GM12878 (cell line): Measurements from ENCODE around the gene POU2F1. TPM values are rescaled to one million over a fixed set of nuclear protein-coding genes. Genes with fewer than 3 reads are reported as not detected.

Experiments used
- BRCA1 ChIP-seq: IDR thresholded peaks from 2 replicates; pipeline ENCODE4 v1.6.1; 2011; ENCODE audit warnings: low read depth, low read length, improper control_type of control experiment
- CBX3 ChIP-seq: fragments of 200-600 bp; sonication (generic); IDR thresholded peaks from 2 replicates; pipeline ENCODE4 v1.6.1; 2016; ENCODE audit warnings: low read depth, borderline replicate concordance
- CHD2 ChIP-seq: IDR thresholded peaks from 2 replicates; pipeline ENCODE4 v1.6.1; 2011; ENCODE audit warnings: low read depth, low read length, improper control_type of control experiment, borderline replicate concordance
- CREM ChIP-seq: IDR thresholded peaks from 2 replicates; pipeline ENCODE4 v1.6.1; 2014; ENCODE audit warnings: antibody characterized with exemption, low read depth
- ETV6 ChIP-seq, 2 experiments: fragments of 450-650 bp in 1 of 2; IDR thresholded peaks in 1 of 2; conservative IDR thresholded peaks in 1 of 2; 2 replicates each; pipeline ENCODE4 v1.6.1; 2014; ENCODE audit warnings: antibody characterized with exemption in 1 of 2, borderline replicate concordance in 1 of 2, low read depth in 1 of 2, mild to moderate bottlenecking in 1 of 2, moderate library complexity in 1 of 2
- HDGF ChIP-seq: fragments of 450-650 bp; IDR thresholded peaks from 2 replicates; pipeline ENCODE4 v1.6.1; 2016; ENCODE audit warnings: antibody characterized with exemption
- JUNB ChIP-seq: IDR thresholded peaks from 2 replicates; pipeline ENCODE4 v1.6.1; 2016; ENCODE audit warnings: antibody characterized with exemption, mild to moderate bottlenecking
- MEF2B ChIP-seq: fragments of 450-650 bp; IDR thresholded peaks from 2 replicates; pipeline ENCODE4 v1.6.1; 2018; ENCODE audit warnings: mild to moderate bottlenecking, moderate library complexity; ENCODE audit not compliant: partially characterized antibody, poor library complexity, severe bottlenecking
- NFYA ChIP-seq: IDR thresholded peaks from 2 replicates; pipeline ENCODE4 v1.6.1; 2011; ENCODE audit warnings: low read depth, mild to moderate bottlenecking, low read length, improper control_type of control experiment, borderline replicate concordance
- SMARCA5 ChIP-seq: fragments of 450-650 bp; IDR thresholded peaks from 2 replicates; pipeline ENCODE4 v1.6.1; 2017; ENCODE audit warnings: mild to moderate bottlenecking
- SREBF1 ChIP-seq: IDR thresholded peaks from 2 replicates; pipeline ENCODE4 v1.6.1; 2012; ENCODE audit warnings: mild to moderate bottlenecking, low read length
- SREBF2 ChIP-seq: IDR thresholded peaks from 2 replicates; pipeline ENCODE4 v1.6.1; 2012; ENCODE audit warnings: mild to moderate bottlenecking, low read length
- SUPT20H ChIP-seq: IDR thresholded peaks from 2 replicates; pipeline ENCODE4 v1.6.1; 2011; ENCODE audit warnings: low read depth, mild to moderate bottlenecking, low read length, moderate library complexity, borderline replicate concordance; ENCODE audit not compliant: control insufficient read depth
- SUZ12 ChIP-seq: fragments of 200-600 bp; sonication (generic); IDR thresholded peaks from one replicate; pipeline ENCODE4 v1.6.1; 2018; ENCODE audit warnings: antibody characterized with exemption, mild to moderate bottlenecking; ENCODE audit not compliant: unreplicated experiment
- ZNF207 ChIP-seq: fragments of 450-650 bp; IDR thresholded peaks from 2 replicates; pipeline ENCODE4 v1.6.1; 2014; ENCODE audit warnings: antibody characterized with exemption, mild to moderate bottlenecking, borderline replicate concordance
- ZNF384 ChIP-seq: IDR thresholded peaks from 2 replicates; pipeline ENCODE4 v1.6.1; 2012; ENCODE audit warnings: low read depth, mild to moderate bottlenecking, low read length, improper control_type of control experiment, borderline replicate concordance
- polyA plus RNA-seq, 11 experiments: library from polyadenylated mRNA; depleted of rRNA in 4 of 11; unstranded in 6 of 11; stranded (reverse) in 5 of 11; fragments of >200 nt; fragmentation: Nextera tagmentation in 4 of 11; fragmentation: Illumina TruSeq in 1 of 11; extraction: Ambion mirVana in 4 of 11; extraction: Trizol in 1 of 11; gene quantifications; 1 replicate in 1 of 11; 2 replicates in 10 of 11; pipeline versions ENCODE4 v1.2.1 to v1.2.3, GENCODE V29; 2011 to 2016; ENCODE audit warnings: inconsistent platforms in 2 of 11, missing spikeins in 2 of 11, low read depth in 1 of 11
- total RNA-seq, 4 experiments: library from RNA; depleted of rRNA in 3 of 4; stranded (reverse); fragments of >200 nt in 3 of 4; fragmentation: Illumina TruSeq in 1 of 4; extraction: Trizol in 1 of 4; gene quantifications; 2 replicates each; pipeline versions ENCODE4 v1.2.1 to v1.2.3, GENCODE V29; 2013 to 2021
- TF ChIP-seq, protein P1 (sequence below): fragments of 450-650 bp; IDR thresholded peaks from 2 replicates; pipeline ENCODE4 v1.6.1; 2018; ENCODE audit warnings: borderline replicate concordance, mild to moderate bottlenecking; ENCODE audit not compliant: partially characterized antibody
- TF ChIP-seq, protein P2 (sequence below): fragments of 450-650 bp; IDR thresholded peaks from 2 replicates; pipeline ENCODE4 v1.6.1; 2017; ENCODE audit warnings: mild to moderate bottlenecking, low read depth, inconsistent platforms; ENCODE audit not compliant: poor library complexity, severe bottlenecking
- TF ChIP-seq, protein P3 (sequence below): fragments of 450-650 bp; IDR thresholded peaks from 2 replicates; pipeline ENCODE4 v1.6.1; 2016; ENCODE audit warnings: mild to moderate bottlenecking, moderate library complexity, borderline replicate concordance
- TF ChIP-seq, protein P4 (sequence below): IDR thresholded peaks from 2 replicates; pipeline ENCODE4 v1.6.1; 2011; ENCODE audit warnings: low read depth, mild to moderate bottlenecking, low read length, moderate library complexity, borderline replicate concordance; ENCODE audit errors: extremely low read depth

The POU2F1 gene
- total and polyA plus RNA-seq, 10 of the 15 experiments (the other 5 are each of a cell fraction or from before 2014, with no cell fraction given) = 2.5 to 21.7 (median 12.5) TPM

DNA sequence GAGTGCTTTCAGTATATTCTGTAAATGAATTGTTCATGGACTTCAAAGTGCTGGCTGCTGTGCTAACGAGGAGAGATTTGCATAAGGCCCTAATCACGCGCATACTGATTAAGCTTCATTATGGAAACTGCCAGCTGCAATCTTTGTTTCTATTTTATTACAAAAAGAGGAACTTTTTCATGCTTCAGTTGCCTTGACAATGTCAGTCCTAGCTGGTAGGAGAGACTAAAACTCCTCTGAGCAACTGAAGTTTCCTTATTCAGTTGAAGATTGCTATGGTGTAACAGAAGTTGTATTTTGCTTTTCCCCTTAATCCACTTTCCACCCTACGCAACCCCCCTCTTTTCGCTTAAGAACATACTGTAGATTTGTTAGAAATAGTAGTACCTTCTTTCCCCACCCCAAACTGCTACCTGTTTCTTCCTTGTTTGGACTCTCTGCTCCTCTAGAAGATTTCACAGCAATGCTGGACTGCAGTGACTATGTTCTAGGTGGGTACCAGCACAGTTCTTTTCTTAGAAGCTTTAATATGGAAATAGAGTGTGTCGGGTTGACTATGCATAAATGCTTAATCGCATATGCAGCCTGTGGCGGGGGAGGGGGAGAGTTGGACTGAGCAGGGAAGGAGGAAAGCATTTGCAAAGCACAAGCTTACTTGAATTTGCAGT is 108.3 kb downstream of the POU2F1 start (continued):
- TF ChIP-seq CREM (no peak), SUPT20H (no peak), BRCA1 (no peak), ETV6 (conservative IDR thresholded peaks at IDR 0.05 in 1 of 2, IDR thresholded peaks at IDR 0.05 in 1 of 2; ENCODE audit: borderline replicate concordance in 1 of 2, low read depth in 1 of 2) (no peak), MEF2B (peak; percentile 20), CHD2 (no peak; the same call in 1 of the 2 replicates), NFYA (no peak), HDGF (no peak), SMARCA5 (no peak), CBX3 (no peak), SREBF1 (no peak), ZNF207 (no peak), SUZ12 (no peak), JUNB (no peak), SREBF2 (no peak), ZNF384 (no peak)
- TF ChIP-seq, protein P1, sequence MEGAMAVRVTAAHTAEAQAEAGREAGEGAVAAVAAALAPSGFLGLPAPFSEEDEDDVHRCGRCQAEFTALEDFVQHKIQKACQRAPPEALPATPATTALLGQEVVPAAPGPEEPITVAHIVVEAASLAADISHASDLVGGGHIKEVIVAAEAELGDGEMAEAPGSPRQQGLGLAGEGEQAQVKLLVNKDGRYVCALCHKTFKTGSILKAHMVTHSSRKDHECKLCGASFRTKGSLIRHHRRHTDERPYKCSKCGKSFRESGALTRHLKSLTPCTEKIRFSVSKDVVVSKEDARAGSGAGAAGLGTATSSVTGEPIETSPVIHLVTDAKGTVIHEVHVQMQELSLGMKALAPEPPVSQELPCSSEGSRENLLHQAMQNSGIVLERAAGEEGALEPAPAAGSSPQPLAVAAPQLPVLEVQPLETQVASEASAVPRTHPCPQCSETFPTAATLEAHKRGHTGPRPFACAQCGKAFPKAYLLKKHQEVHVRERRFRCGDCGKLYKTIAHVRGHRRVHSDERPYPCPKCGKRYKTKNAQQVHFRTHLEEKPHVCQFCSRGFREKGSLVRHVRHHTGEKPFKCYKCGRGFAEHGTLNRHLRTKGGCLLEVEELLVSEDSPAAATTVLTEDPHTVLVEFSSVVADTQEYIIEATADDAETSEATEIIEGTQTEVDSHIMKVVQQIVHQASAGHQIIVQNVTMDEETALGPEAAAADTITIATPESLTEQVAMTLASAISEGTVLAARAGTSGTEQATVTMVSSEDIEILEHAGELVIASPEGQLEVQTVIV = no peak
- TF ChIP-seq, protein P2, sequence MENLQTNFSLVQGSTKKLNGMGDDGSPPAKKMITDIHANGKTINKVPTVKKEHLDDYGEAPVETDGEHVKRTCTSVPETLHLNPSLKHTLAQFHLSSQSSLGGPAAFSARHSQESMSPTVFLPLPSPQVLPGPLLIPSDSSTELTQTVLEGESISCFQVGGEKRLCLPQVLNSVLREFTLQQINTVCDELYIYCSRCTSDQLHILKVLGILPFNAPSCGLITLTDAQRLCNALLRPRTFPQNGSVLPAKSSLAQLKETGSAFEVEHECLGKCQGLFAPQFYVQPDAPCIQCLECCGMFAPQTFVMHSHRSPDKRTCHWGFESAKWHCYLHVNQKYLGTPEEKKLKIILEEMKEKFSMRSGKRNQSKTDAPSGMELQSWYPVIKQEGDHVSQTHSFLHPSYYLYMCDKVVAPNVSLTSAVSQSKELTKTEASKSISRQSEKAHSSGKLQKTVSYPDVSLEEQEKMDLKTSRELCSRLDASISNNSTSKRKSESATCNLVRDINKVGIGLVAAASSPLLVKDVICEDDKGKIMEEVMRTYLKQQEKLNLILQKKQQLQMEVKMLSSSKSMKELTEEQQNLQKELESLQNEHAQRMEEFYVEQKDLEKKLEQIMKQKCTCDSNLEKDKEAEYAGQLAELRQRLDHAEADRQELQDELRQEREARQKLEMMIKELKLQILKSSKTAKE = no peak
- TF ChIP-seq, protein P3, sequence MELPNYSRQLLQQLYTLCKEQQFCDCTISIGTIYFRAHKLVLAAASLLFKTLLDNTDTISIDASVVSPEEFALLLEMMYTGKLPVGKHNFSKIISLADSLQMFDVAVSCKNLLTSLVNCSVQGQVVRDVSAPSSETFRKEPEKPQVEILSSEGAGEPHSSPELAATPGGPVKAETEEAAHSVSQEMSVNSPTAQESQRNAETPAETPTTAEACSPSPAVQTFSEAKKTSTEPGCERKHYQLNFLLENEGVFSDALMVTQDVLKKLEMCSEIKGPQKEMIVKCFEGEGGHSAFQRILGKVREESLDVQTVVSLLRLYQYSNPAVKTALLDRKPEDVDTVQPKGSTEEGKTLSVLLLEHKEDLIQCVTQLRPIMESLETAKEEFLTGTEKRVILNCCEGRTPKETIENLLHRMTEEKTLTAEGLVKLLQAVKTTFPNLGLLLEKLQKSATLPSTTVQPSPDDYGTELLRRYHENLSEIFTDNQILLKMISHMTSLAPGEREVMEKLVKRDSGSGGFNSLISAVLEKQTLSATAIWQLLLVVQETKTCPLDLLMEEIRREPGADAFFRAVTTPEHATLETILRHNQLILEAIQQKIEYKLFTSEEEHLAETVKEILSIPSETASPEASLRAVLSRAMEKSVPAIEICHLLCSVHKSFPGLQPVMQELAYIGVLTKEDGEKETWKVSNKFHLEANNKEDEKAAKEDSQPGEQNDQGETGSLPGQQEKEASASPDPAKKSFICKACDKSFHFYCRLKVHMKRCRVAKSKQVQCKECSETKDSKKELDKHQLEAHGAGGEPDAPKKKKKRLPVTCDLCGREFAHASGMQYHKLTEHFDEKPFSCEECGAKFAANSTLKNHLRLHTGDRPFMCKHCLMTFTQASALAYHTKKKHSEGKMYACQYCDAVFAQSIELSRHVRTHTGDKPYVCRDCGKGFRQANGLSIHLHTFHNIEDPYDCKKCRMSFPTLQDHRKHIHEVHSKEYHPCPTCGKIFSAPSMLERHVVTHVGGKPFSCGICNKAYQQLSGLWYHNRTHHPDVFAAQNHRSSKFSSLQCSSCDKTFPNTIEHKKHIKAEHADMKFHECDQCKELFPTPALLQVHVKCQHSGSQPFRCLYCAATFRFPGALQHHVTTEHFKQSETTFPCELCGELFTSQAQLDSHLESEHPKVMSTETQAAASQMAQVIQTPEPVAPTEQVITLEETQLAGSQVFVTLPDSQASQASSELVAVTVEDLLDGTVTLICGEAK = no peak
- TF ChIP-seq, protein P4, sequence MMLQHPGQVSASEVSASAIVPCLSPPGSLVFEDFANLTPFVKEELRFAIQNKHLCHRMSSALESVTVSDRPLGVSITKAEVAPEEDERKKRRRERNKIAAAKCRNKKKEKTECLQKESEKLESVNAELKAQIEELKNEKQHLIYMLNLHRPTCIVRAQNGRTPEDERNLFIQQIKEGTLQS = no peak
